GM19023 (cell line): Measurements from ENCODE around the gene HADHA.

Experiments used
- ATAC-seq: cut with Tn5 transposase; IDR thresholded peaks from one replicate; pipeline ENCODE4 v1.9.1; 2021; ENCODE audit warnings: mild to moderate bottlenecking, moderate library complexity; ENCODE audit not compliant: unreplicated experiment

HADHA gene

GRCh38 chr2:26144953-26145680, 99.3 kb downstream of the HADHA start:
- no peak for ATAC-seq

DNA sequence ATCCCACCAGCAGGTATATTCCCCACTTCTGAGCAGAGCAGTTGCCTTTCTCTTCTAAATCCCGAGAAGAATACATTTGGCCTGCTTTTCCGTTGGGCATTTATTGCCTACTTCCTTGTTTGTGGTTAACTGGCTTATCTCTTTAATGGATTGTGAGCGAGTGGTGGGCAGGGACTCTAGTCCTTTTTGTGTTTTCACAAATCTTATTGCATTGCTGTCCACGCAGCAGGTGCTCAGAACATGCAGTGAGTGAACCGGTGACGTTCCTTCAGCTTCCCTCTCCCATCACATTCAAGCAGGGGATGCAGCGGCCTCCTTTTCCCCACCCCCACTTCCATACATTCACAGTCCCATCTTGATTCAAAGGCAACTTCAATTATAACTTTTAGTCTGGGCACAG, 100.4 kb downstream of the HADHA start:
- ATAC-seq = no peak

GRCh38 chr2:26141145-26141769, 103.2 kb downstream of the HADHA start:
- ATAC-seq = no peak
